B cell (primary cell): ENCODE results near the gene IPO7. TPM values are rescaled to one million over a fixed set of nuclear protein-coding genes. Genes with fewer than 3 reads are reported as not detected.

Experiments used
- ATAC-seq: fragments of 200-7000 bp; cut with Tn5 transposase; one replicate; pipeline ENCODE4 v1.10.0; 2021; ENCODE audit warnings: low read depth, mild to moderate bottlenecking, moderate number of reproducible peaks, moderate library complexity
- CTCF ChIA-PET: fragments of 350-600 bp; sonication (Branson Sonifier 250); formaldehyde crosslinking; loops from one replicate; lab custom pipeline; 2021; ENCODE audit warnings: antibody characterized with exemption, inconsistent platforms; lab: Charles Lee
- POLR2A ChIA-PET: fragments of 350-600 bp; sonication (Branson Sonifier 250); formaldehyde crosslinking; loops from one replicate; lab custom pipeline; 2021; ENCODE audit warnings: antibody characterized with exemption; lab: Charles Lee
- DNase-seq: peaks from one replicate; pipeline ENCODE4 v3.0.0; 2013
- H2AFZ ChIP-seq: 2 replicates; pipeline ENCODE4 v1.6.1; 2012; ENCODE audit warnings: mild to moderate bottlenecking, low read depth, low read length; ENCODE audit not compliant: insufficient read depth, poor library complexity, severe bottlenecking
- H3K27ac ChIP-seq, 2 donors: 1 replicate in 1 of 2; 2 replicates in 1 of 2; pipeline ENCODE4 v1.5.1; 2012 to 2013; ENCODE audit warnings: low read length in 2 of 2, mild to moderate bottlenecking in 2 of 2, moderate library complexity in 1 of 2
- H3K27me3 ChIP-seq, 4 experiments: fragments of 200-600 bp in 1 of 4; sonication (generic) in 1 of 4; replicated peaks in 1 of 4; 1 replicate in 2 of 4; 2 replicates in 2 of 4; pipeline versions ENCODE4 v1.6.1 to v1.7.0; 2013 to 2016; ENCODE audit warnings: low read length in 3 of 4, mild to moderate bottlenecking in 2 of 4, mixed read lengths in 1 of 4, moderate library complexity in 1 of 4; ENCODE audit not compliant: insufficient read depth in 4 of 4, control insufficient read depth in 3 of 4; ENCODE audit errors: control extremely low read depth in 1 of 4
- H3K36me3 ChIP-seq, 2 experiments: replicated peaks in 1 of 2; 1 replicate in 1 of 2; 2 replicates in 1 of 2; pipeline versions ENCODE4 v1.6.1 to v1.7.1; 2013; ENCODE audit warnings: low read length in 1 of 2; ENCODE audit not compliant: insufficient read depth in 2 of 2, control insufficient read depth in 1 of 2; ENCODE audit errors: control extremely low read depth in 1 of 2, extremely low read depth in 1 of 2
- H3K4me1 ChIP-seq, 2 donors: fragments of 200-600 bp in 1 of 2; sonication (generic) in 1 of 2; 1 replicate in 1 of 2; 2 replicates in 1 of 2; pipeline versions ENCODE4 v1.5.1 to v1.6.1; 2013 to 2017; ENCODE audit warnings: low read length in 2 of 2; ENCODE audit not compliant: control insufficient read depth in 2 of 2, insufficient read depth in 2 of 2
- H3K4me2 ChIP-seq: replicated peaks from 2 replicates; pipeline ENCODE3; 2012; ENCODE audit warnings: mild to moderate bottlenecking, low read depth, low read length; ENCODE audit not compliant: poor library complexity, severe bottlenecking
- H3K4me3 ChIP-seq, 5 experiments: fragments of 200-600 bp in 1 of 5; sonication (generic) in 1 of 5; 1 replicate in 3 of 5; 2 replicates in 2 of 5; pipeline versions ENCODE4 v1.5.1 to v1.7.0; 2011 to 2016; ENCODE audit warnings: low read length in 4 of 5, mild to moderate bottlenecking in 4 of 5, low read depth in 2 of 5, control low read depth in 1 of 5, moderate library complexity in 1 of 5; ENCODE audit not compliant: insufficient read depth in 1 of 5; ENCODE audit errors: control extremely low read depth in 1 of 5, extremely low read depth in 1 of 5
- H3K79me2 ChIP-seq: fragments of 200-600 bp; sonication (generic); one replicate; pipeline ENCODE4 v1.6.0; 2016; ENCODE audit warnings: low read length; ENCODE audit not compliant: control insufficient read depth, insufficient read depth
- H3K9ac ChIP-seq: fragments of 200-600 bp; sonication (generic); 2 replicates; pipeline ENCODE4 v1.6.1; 2017; ENCODE audit warnings: mild to moderate bottlenecking, low read length, moderate library complexity
- H3K9me3 ChIP-seq, 3 donors: one replicate each; pipeline versions ENCODE4 v1.6.1 to v1.7.1; 2013; ENCODE audit warnings: low read length in 2 of 3; ENCODE audit not compliant: control insufficient read depth in 2 of 3, insufficient read depth in 1 of 3; ENCODE audit errors: control extremely low read depth in 1 of 3
- H4K20me1 ChIP-seq: 2 replicates; pipeline ENCODE4 v1.6.0; 2012; ENCODE audit warnings: mild to moderate bottlenecking, low read length; ENCODE audit not compliant: insufficient read depth, control insufficient read depth, poor library complexity, severe bottlenecking
- H3K27ac Mint-ChIP-seq: one replicate; pipeline ENCODE4 v1.8.0; 2021; ENCODE audit warnings: mixed read lengths
- H3K27me3 Mint-ChIP-seq: one replicate; pipeline ENCODE4 v1.8.0; 2021; ENCODE audit warnings: mixed read lengths
- H3K4me1 Mint-ChIP-seq: one replicate; pipeline ENCODE4 v1.8.0; 2021; ENCODE audit warnings: mixed read lengths
- H3K4me3 Mint-ChIP-seq: one replicate; pipeline ENCODE4 v1.8.0; 2021; ENCODE audit warnings: mixed read lengths
- H3K9me3 Mint-ChIP-seq: one replicate; pipeline ENCODE4 v1.8.0; 2022; ENCODE audit warnings: mixed read lengths; ENCODE audit not compliant: insufficient read depth
- EZH2 ChIP-seq: IDR thresholded peaks from 2 replicates; pipeline ENCODE4 v1.6.1; 2012; ENCODE audit warnings: borderline replicate concordance, low read depth, mild to moderate bottlenecking, moderate library complexity, low read length; ENCODE audit not compliant: insufficient read depth, poor library complexity, severe bottlenecking
- WGBS: methylation state at CpG from one replicate; pipeline ENCODE4 v1.1.5; 2013; ENCODE audit warnings: missing lambda C conversion rate; ENCODE audit not compliant: insufficient coverage; 5-methylcytosine and 5-hydroxymethylcytosine counted together
- intact Hi-C: fragments of 100-400 bp; cut with micrococcal nuclease; formaldehyde crosslinking; loops from one replicate; pipeline ENCODE4 v1.10.0; 2022
- polyA plus RNA-seq: library from polyadenylated mRNA; depleted of rRNA; stranded (reverse); fragments of >200 nt; gene quantifications from 2 replicates; pipeline ENCODE4 v1.2.3, GENCODE V29; 2012
- total RNA-seq, 2 donors: library from RNA; stranded (reverse); fragments of 120-200 nt in 1 of 2; gene quantifications; 1 replicate in 1 of 2; 2 replicates in 1 of 2; pipeline versions ENCODE4 v1.2.3 to v1.2.4, GENCODE V29; 2013 to 2022
- TF ChIP-seq, protein P1 (sequence below): fragments of 200-600 bp; IDR thresholded peaks from one replicate; pipeline ENCODE4 v1.8.0; 2022; ENCODE audit warnings: antibody characterized with exemption, mild to moderate bottlenecking

The IPO7 gene
- total and polyA plus RNA-seq, 2 donors (not counting 1 experiment from before 2014, with no cell fraction given): 9.8 to 53.2 TPM

DNA sequence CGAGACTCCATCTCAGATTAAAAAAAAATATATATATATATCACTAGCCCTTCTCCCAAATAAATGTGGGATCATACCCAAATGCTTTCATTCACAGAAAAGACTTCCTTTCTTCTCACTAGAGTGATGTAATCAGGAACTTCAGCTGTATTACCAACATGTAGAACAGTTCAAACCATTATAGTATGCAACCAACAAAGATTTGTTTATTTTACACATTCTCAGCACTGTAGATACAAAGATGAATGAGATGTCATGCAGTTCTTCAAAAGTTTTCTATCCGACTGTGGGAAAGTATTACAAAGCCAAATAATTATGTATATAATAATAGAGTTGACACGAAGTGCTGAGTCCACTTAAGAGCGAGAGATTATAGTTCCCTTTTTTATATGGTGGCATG is 54.2 kb downstream of the IPO7 start:
- Histone ChIP-seq H4K20me1 (no peaks in the 10 kb centered on the region), H3K4me2 (no peak overlapping the region), H3K27ac (no peak overlapping the region), H3K36me3 (peaks cover 23 to 82% of the 10 kb centered on the region in 2 experiments), H3K9ac (no peak overlapping the region), H3K9me3 (no peaks in the 10 kb centered on the region), H3K4me3 (no peak overlapping the region), H2AFZ (no peak overlapping the region), H3K27me3 (no peaks in the 10 kb centered on the region), H3K4me1 (no peaks in the 10 kb centered on the region), H3K79me2 (no peaks in the 10 kb centered on the region)
- DNase-seq (no peak), ATAC-seq (no peak)
- no CpG with 5 or more reads among the region's 4 CpGs for WGBS
- no peaks in the 10 kb centered on the region for H3K27me3 Mint-ChIP-seq
- intact Hi-C loops: loop anchor here (10.0 kb wide), 1 partner anchor 66 kb away; no protein-coding TSS in a partner anchor
- no peaks in the 10 kb centered on the region for H3K9me3 Mint-ChIP-seq
- no peak overlapping the region for H3K4me3 Mint-ChIP-seq
- POLR2A ChIA-PET: no interaction called here
- no peak overlapping the region for H3K27ac Mint-ChIP-seq
- TF ChIP-seq, protein P1, sequence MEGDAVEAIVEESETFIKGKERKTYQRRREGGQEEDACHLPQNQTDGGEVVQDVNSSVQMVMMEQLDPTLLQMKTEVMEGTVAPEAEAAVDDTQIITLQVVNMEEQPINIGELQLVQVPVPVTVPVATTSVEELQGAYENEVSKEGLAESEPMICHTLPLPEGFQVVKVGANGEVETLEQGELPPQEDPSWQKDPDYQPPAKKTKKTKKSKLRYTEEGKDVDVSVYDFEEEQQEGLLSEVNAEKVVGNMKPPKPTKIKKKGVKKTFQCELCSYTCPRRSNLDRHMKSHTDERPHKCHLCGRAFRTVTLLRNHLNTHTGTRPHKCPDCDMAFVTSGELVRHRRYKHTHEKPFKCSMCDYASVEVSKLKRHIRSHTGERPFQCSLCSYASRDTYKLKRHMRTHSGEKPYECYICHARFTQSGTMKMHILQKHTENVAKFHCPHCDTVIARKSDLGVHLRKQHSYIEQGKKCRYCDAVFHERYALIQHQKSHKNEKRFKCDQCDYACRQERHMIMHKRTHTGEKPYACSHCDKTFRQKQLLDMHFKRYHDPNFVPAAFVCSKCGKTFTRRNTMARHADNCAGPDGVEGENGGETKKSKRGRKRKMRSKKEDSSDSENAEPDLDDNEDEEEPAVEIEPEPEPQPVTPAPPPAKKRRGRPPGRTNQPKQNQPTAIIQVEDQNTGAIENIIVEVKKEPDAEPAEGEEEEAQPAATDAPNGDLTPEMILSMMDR: no peak
- no peak for TF ChIP-seq EZH2
- no peaks in the 10 kb centered on the region for H3K4me1 Mint-ChIP-seq
- CTCF ChIA-PET: no interaction called here

DNA sequence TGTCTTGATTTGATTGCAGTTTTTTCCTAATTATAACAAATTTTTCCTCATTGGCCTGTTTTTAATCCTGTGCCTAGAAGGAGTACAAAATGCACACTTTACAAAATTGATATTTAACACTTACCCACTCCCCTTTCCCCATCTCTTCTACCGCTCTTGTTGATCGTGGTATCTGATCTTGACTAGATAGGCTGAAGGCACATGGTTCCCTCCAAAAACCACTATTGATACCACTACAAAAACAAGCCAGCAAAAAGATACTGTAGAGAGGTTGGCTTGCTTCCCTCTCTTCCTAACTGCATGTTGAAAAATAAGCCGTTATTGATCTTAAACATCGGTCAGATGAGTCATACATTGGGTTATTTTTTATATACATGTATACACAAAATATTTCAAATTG is 61.8 kb downstream of the IPO7 start:
- H4K20me1 ChIP-seq: no peaks in the 10 kb centered on the region
- H3K27ac ChIP-seq: no peak overlapping the region
- no peaks in the 10 kb centered on the region for H3K27me3 Mint-ChIP-seq
- H3K9ac ChIP-seq: no peak overlapping the region
- H3K4me1 Mint-ChIP-seq: no peaks in the 10 kb centered on the region
- no peak overlapping the region for H3K4me3 ChIP-seq
- POLR2A ChIA-PET: no interaction called here
- ATAC-seq (no peak), DNase-seq (no peak)
- H3K9me3 Mint-ChIP-seq: peaks cover 2% of the 10 kb centered on the region
- 100% methylated on average over 2 of the region's 4 CpGs for WGBS
- no peaks in the 10 kb centered on the region for H3K79me2 ChIP-seq
- intact Hi-C loops: no loop called here
- H3K36me3 ChIP-seq: peaks cover 5 to 27% of the 10 kb centered on the region in 2 experiments
- TF ChIP-seq, protein P1: no peak
- TF ChIP-seq EZH2: no peak
- H3K9me3 ChIP-seq: peaks cover 0 to 6% (median under 1%) of the 10 kb centered on the region in 3 donors
- no peak overlapping the region for H3K4me3 Mint-ChIP-seq
- no peaks in the 10 kb centered on the region for H3K4me1 ChIP-seq
- CTCF ChIA-PET: no interaction called here
- H3K4me2 ChIP-seq: no peak overlapping the region
- no peaks in the 10 kb centered on the region for H3K27me3 ChIP-seq
- H2AFZ ChIP-seq: no peak overlapping the region
- no peak overlapping the region for H3K27ac Mint-ChIP-seq
